RWPE1 (cell line): ENCODE measurements around the gene NMUR1.

Experiments used
- CTCF ChIA-PET: fragments of 350-600 bp; sonication (Branson Sonifier 250); formaldehyde crosslinking; extraction: SDS; loops from one replicate; lab custom pipeline; 2021; lab: Yijun Ruan, JAX
- POLR2A ChIA-PET: fragments of 400-600 bp; formaldehyde crosslinking; extraction: SDS; loops from one replicate; lab custom pipeline; 2020; ENCODE audit warnings: antibody characterized with exemption; ENCODE audit not compliant: low non-redundant PET; lab: Yijun Ruan, JAX
- DNase-seq: peaks from one replicate; pipeline ENCODE4 v3.0.0; 2012; ENCODE audit warnings: low spot score
- H3K27ac ChIP-seq: fragments of 450-650 bp; 2 replicates; pipeline ENCODE4 v1.5.1; 2017
- CTCF ChIP-seq: fragments of 450-650 bp; conservative IDR thresholded peaks from 2 replicates; pipeline ENCODE4 v1.5.1; 2017; ENCODE audit warnings: low read depth, mild to moderate bottlenecking

The NMUR1 gene

GRCh38 chr2:231514225-231514950 is 15.9 kb downstream of the NMUR1 start:
- ChIA-PET CTCF (interaction anchor here (1.0 to 1.2 kb wide), 2 partner anchors 87 to 164 kb away, joined by 3 to 4 read pairs; no protein-coding TSS in a partner anchor), POLR2A (interaction anchor here (0.5 to 0.8 kb wide), 4 partner anchors 9 to 97 kb away, joined by 3 to 5 read pairs (median 3); partner anchors contain the start of gene NCL)

GRCh38 chr2:231513746-231514224 is 16.5 kb downstream of the NMUR1 start:
- TF ChIP-seq CTCF: no peak
- DNase-seq: no peak
- POLR2A ChIA-PET: interaction anchor here (0.5 to 0.8 kb wide), 3 partner anchors 9 to 97 kb away, joined by 3 to 5 read pairs (median 3); partner anchors contain the start of gene NCL
- peak overlapping the region; percentile 70 for H3K27ac ChIP-seq
- CTCF ChIA-PET: no interaction called here

More at GRCh38 chr2:231514225-231514950, 15.9 kb downstream of the NMUR1 start:
- peak; percentile 100 for DNase-seq
- peak overlapping the region; percentile 70 for H3K27ac ChIP-seq
- TF ChIP-seq CTCF: no peak

GRCh38 chr2:231512222-231512621 is 18.0 kb downstream of the NMUR1 start:
- no peak overlapping the region for H3K27ac ChIP-seq
- ChIA-PET POLR2A (interaction anchor here (0.6 kb wide), 1 partner anchor 48 kb away, joined by 4 read pairs; the partner anchor contains the start of gene NCL), CTCF (interaction anchor here (1.2 kb wide), 1 partner anchor 10 kb away, joined by 3 read pairs; no protein-coding TSS in a partner anchor)
- no peak for DNase-seq
- no peak for TF ChIP-seq CTCF

DNA sequence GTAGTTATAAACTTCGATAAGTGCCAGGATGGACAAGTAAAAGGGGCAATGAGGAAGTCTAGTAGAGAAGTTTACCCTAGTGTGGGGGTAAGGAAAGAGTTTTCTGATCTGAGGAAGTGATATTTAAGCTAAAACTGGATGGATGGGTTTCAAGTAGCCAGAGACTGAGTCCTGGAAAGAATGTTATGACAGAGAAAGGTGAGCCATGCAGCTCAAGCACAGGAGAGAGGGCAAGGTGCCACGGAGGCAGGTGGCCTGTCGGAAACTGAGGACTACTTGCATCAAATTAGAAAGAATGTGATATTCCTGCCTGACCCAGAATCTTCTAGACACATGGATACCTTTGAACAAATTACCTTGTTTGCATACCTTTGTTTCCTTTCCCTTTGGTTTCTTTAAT is 26.5 kb downstream of the NMUR1 start:
- no peak for TF ChIP-seq CTCF
- no peak for DNase-seq
- ChIA-PET CTCF (no interaction called here), POLR2A (interaction anchor here (0.6 kb wide), 1 partner anchor 59 kb away, joined by 4 read pairs; no protein-coding TSS in a partner anchor)
- H3K27ac ChIP-seq: no peak overlapping the region

DNA sequence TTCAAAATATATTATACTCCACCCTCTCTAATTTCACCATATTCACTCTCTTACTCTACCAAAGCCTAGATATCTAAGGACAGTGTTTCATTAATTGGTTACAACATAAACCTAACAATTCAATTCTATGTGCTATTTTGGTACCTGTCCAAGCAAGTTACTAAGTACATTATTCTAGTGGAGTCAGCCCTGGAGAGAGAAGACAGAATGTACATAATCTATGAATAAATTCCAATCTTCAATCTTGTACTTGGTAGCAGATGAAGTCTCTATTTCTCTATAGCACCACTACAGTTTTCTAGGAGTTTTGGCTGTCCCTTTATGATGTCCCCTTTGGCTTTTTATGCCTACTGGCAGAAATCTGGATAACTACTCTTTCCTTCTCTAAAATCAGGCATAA is 27.6 kb downstream of the NMUR1 start:
- ChIA-PET POLR2A (no interaction called here), CTCF (interaction anchor here (0.7 to 1.3 kb wide), 2 partner anchors 9 to 15 kb away, joined by 3 read pairs; no protein-coding TSS in a partner anchor)
- H3K27ac ChIP-seq: no peak overlapping the region
- no peak for DNase-seq
- no peak for TF ChIP-seq CTCF

GRCh38 chr2:231497651-231498050 is 32.6 kb downstream of the NMUR1 start:
- no peak for DNase-seq
- TF ChIP-seq CTCF: no peak
- ChIA-PET POLR2A (no interaction called here), CTCF (no interaction called here)
- no peak overlapping the region for H3K27ac ChIP-seq
